NB4 (cell line): ENCODE measurements around the gene PACC1.

Experiments used
- DNase-seq: peaks from one replicate; pipeline ENCODE4 v3.0.0; 2010; ENCODE audit warnings: low read depth
- H3K4me3 ChIP-seq: one replicate; pipeline ENCODE4 v1.5.1; 2011; ENCODE audit warnings: mild to moderate bottlenecking, low read depth, low read length, moderate library complexity
- CTCF ChIP-seq: IDR thresholded peaks from one replicate; pipeline ENCODE4 v1.5.1; 2012; ENCODE audit warnings: low read depth, low read length
- MAX ChIP-seq: IDR thresholded peaks from 2 replicates; pipeline ENCODE4 v1.6.1; 2011; ENCODE audit warnings: low read depth, low read length
- MYC ChIP-seq: IDR thresholded peaks from 2 replicates; pipeline ENCODE4 v1.6.1; 2011; ENCODE audit warnings: low read depth, low read length
- POLR2A ChIP-seq: IDR thresholded peaks from 2 replicates; pipeline ENCODE4 v1.6.1; 2011; ENCODE audit warnings: mild to moderate bottlenecking; ENCODE audit not compliant: insufficient read length; ENCODE audit errors: extremely low read depth

The PACC1 gene

GRCh38 chr1:212412374-212412773 is 2.3 kb downstream of the PACC1 start:
- TF ChIP-seq MAX (no peak), CTCF (no peak), POLR2A (no peak), MYC (no peak)
- H3K4me3 ChIP-seq, result no peak overlapping the region
- no peak for DNase-seq

- H3K4me3 ChIP-seq, result no peak overlapping the region
- no peak for DNase-seq
- TF ChIP-seq MYC (no peak), POLR2A (no peak), CTCF (no peak)
Observed at GRCh38 chr1:212410231-212410820, 4.4 kb downstream of the PACC1 start.

GRCh38 chr1:212402666-212403321 is 11.9 kb downstream of the PACC1 start:
- TF ChIP-seq MAX, result no peak
- TF ChIP-seq MYC, result no peak
- TF ChIP-seq POLR2A, result no peak
- no peak for TF ChIP-seq CTCF
- no peak overlapping the region for H3K4me3 ChIP-seq
- DNase-seq, result no peak

GRCh38 chr1:212401838-212402582 is 12.7 kb downstream of the PACC1 start:
- DNase-seq, result no peak
- TF ChIP-seq MAX (no peak), CTCF (no peak), MYC (no peak), POLR2A (no peak)
- no peak overlapping the region for H3K4me3 ChIP-seq

GRCh38 chr1:212401042-212401441 is 13.6 kb downstream of the PACC1 start:
- peak; percentile 48 for DNase-seq
- TF ChIP-seq MAX (no peak), POLR2A (no peak), CTCF (no peak), MYC (no peak)
- H3K4me3 ChIP-seq, result no peak overlapping the region
